GM19025 (cell line): ENCODE data around the gene RUNX1.
"Not testable (repeated sequence)": the region's sequence is repeated elsewhere in the genome, so short reads cannot be mapped to it uniquely, and the experiment has no call there.

Experiments used
- ATAC-seq: cut with Tn5 transposase; IDR thresholded peaks from one replicate; pipeline ENCODE4 v1.9.1; 2021; ENCODE audit warnings: mild to moderate bottlenecking, low read depth, moderate library complexity; ENCODE audit not compliant: unreplicated experiment

RUNX1 gene

GRCh38 chr21:34818662-34819158, 230.4 kb downstream of the RUNX1 start:
- no peak for ATAC-seq

GRCh38 chr21:34817821-34818661, 231.1 kb downstream of the RUNX1 start:
- no peak for ATAC-seq

GRCh38 chr21:34815831-34816705, 233.0 kb downstream of the RUNX1 start:
- no peak for ATAC-seq

GRCh38 chr21:34814529-34814951, 234.6 kb downstream of the RUNX1 start:
- no peak for ATAC-seq

- no peak for ATAC-seq
Observed at GRCh38 chr21:34813266-34813894, 235.7 kb downstream of the RUNX1 start.

GRCh38 chr21:34812504-34813265, 236.4 kb downstream of the RUNX1 start:
- no peak for ATAC-seq

- ATAC-seq: no peak
Observed at GRCh38 chr21:34811368-34811767, 237.7 kb downstream of the RUNX1 start.

- no peak for ATAC-seq
Observed at GRCh38 chr21:34810786-34811185, 238.3 kb downstream of the RUNX1 start.

- ATAC-seq: no peak
Observed at GRCh38 chr21:34809822-34810221, 239.3 kb downstream of the RUNX1 start.

GRCh38 chr21:34808569-34809204, 240.4 kb downstream of the RUNX1 start:
- ATAC-seq: no peak

GRCh38 chr21:34807881-34808568, 241.1 kb downstream of the RUNX1 start:
- ATAC-seq: no peak

GRCh38 chr21:34807146-34807880, 241.8 kb downstream of the RUNX1 start:
- no peak for ATAC-seq

- ATAC-seq: no peak
Observed at GRCh38 chr21:34806423-34806822, 242.7 kb downstream of the RUNX1 start.

GRCh38 chr21:34805157-34805556, 243.9 kb downstream of the RUNX1 start:
- no peak for ATAC-seq

GRCh38 chr21:34804584-34804983, 244.5 kb downstream of the RUNX1 start:
- ATAC-seq: not testable (repeated sequence)

- ATAC-seq: no peak
Observed at GRCh38 chr21:34803782-34804370, 245.2 kb downstream of the RUNX1 start.

GRCh38 chr21:34802180-34802899, 246.8 kb downstream of the RUNX1 start:
- no peak for ATAC-seq
